KBM-7 (cell line): ENCODE results near the gene CCDC97.
"Not testable (repeated sequence)": the region's sequence is repeated elsewhere in the genome, so short reads cannot be mapped to it uniquely, and the experiment has no call there.

Source experiments
- DNase-seq: peaks from one replicate; pipeline ENCODE4 v3.0.0-alpha.2; 2015
- in situ Hi-C: fragments of 300-500 bp; cut with MboI; formaldehyde crosslinking; loops from 2 replicates; pipeline ENCODE4 v1.14.3; 2020; ENCODE audit warnings: low sequenced_read_pairs, low pct_unique_long_range_greater_than_20kb, mixed read lengths

Gene CCDC97

DNA sequence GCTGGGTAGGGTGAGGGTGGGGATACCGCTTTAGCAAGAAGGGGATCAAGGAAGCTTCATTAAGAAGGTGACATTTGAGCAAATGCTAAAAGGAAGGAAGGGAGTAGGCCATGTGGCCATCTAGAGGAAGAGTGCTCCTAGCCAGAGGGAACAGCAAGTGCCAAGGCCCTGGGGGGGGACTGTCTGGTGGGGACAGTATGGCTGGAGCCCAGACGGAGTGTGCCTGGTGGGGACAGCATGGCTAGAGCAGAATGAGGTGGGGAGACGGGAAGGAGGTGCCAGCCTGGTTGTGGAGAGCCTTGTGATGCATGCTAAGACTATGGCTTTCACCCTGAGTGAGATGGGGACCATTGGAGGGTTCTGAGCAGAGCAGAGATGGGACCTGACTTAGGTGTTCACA, 45.8 kb downstream of the CCDC97 start:
- in situ Hi-C loops = no loop called here
- DNase-seq = no peak

DNA sequence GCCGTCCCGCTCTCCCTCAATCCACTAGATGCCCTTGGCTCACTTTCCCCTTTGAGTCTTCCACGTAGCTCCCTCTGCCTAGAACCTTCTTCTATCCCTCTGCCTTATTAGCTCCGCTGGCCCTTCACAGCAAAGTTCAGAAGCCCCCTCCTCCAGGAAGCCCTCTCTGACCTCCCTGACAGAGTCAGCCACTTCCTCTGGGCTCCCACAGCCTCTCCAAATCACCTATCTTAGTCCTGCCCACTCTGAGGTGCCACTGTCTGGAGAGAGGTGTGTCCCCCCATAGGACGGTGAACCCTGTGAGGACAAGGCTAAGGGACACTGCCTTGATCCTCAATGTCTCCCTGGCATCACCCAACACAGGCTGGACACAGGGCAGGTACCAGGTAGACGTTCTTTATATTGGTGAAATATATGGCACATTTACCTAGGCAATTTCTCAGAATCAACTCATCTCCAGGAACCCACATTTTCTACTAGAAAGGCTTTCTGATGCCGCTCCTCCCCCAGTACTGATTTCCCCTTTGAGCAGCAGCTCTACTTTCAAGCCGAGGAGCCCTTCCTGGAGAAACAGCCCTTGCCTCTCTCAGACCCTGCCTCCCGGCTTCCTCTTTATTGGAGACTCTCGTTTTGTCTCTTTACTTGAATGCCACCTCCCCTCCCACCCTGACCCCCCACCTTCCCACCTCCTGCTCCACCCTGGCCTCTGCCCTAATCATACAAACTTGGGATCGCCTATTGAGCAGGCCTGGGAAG, 47.2 kb downstream of the CCDC97 start:
- in situ Hi-C loops = no loop called here
- DNase-seq = peak; percentile 62

DNA sequence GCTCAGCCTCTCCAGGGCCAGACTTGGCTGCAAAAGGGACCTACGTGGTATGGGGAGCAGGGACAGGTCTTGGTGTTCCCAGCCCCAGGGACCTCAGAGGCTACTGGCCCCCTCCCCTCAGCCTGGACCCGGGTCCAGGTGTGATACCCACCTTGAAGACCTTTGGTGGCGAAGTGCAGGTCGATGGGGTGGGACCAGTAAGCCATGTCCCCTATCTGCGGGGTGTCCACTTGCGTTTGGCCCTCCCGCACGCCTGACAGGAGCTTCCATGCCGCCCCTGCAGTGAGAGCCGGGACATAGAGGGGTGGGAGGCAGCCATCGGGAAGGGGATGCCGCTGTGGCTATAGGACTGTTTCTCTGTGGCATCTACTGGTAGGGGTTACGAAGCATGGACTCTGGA, 47.8 kb downstream of the CCDC97 start:
- DNase-seq = no peak
- in situ Hi-C loops = no loop called here

DNA sequence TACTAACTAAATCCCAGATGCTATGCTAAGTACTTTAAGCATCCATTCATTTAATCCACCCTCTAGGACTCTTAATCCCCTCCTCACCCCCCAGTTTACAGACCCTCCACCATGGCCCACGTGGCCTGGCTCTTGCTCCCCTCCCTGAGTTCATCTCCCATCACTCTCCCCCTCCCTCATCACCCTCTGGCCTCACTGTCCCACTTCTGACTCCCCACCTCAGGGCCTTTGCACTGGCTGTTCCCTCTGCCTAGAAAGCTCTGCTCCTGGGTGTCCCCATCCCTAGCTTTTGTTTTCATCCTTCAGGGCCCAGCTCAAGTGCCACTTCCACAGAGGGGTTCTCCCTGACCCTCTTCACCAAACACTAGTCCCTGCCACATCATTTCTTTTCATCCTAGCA, 49.8 kb downstream of the CCDC97 start:
- in situ Hi-C loops = no loop called here

DNA sequence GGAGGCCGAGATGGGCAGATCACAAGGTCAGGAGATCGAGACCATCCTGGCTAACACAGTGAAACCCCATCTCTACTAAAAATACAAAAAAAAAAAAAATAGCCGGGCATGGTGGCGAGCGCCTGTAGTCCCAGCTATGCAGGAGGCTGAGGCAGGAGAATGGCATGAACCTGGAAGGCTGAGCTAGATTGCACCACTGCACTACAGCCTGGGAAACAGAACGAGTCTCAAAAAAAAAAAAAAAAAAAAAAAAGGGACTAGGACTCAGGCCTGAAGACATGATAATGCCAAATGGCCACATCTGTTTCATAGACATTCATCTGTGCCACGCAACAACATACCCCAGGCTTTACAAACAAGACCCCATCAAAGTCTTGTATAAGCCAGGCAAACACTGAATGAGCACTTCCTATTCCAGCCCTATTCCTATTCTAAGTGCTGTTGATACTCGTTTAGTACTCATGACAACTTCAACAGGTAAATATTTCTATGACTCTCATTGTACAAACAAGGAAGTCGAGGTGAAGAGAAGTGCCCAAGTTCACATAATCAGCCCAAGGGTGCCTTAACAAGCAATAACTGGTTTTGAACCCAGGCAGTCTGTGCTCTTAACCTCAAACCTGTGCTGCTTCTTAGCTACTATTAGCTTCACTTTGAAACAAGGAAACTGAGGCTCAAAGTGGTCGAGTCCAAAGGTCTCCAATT, 52.3 kb downstream of the CCDC97 start:
- no peak for DNase-seq
- in situ Hi-C loops = no loop called here

More for the DNA sequence above, 49.8 kb downstream of the CCDC97 start:
- no peak for DNase-seq

DNA sequence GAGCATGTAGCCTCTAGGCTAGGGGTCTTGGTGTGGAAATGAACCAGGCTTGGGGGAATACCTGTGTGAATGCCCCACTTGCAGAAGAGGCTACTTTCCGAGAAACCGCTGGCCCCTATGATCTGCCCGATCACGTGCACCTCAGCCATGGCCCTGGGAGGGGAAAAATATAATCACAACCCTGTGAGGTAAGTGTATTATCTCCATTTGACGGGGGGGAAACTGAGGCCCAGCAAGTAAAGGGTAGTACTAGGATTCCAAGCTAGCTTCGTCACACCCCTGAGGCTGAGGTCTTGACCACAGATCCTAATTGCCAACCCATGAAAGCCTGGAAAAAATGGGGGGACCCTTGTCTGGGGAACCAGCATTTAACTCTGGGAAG, 53.4 kb downstream of the CCDC97 start:
- in situ Hi-C loops = no loop called here
- DNase-seq = no peak

DNA sequence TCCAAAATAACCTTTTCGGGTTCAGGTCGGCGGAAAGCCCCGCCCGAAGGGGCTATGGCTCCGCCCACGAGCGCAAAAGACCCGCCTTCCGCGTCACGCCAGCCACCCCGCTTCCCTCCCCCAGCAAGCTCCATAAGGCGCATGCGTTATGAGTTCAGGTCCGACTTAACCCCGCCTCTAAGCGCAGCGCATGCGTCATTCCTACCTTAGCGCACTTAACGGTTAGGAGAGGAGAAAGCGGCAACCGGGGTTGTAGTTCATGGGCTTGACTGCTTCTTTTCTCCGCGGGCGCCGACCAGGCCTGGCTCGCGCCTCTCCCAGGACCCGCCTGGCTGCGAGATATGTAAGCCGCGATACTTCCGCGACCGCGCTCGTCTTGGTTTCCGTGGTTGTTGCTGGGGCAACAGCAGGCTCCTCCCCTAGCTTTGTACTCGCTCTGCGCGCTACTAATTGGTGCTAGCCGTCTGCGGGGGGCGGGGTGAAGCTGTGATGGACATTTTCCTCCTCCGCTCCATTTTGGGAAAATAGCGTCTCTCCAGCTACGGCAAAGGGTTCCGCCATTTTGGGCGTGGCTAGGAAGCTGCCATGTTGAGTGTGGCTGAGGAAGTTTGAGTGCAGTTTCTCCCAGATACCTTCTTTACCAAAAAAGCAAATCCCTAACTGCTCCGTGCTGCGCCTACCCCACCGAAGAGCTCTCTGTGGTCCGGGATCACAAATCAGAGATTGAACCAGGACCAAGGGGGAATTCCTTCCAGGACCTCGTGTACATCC, 54.0 kb downstream of the CCDC97 start, which contains the start of gene B9D2:
Gene B9D2, minus strand, starts transcription at position 397 of the 771 bp plus-strand sequence. CDS start 630 bp downstream, outside the sequence.
- peak; percentile 99 for DNase-seq
- in situ Hi-C loops = no loop called here

DNA sequence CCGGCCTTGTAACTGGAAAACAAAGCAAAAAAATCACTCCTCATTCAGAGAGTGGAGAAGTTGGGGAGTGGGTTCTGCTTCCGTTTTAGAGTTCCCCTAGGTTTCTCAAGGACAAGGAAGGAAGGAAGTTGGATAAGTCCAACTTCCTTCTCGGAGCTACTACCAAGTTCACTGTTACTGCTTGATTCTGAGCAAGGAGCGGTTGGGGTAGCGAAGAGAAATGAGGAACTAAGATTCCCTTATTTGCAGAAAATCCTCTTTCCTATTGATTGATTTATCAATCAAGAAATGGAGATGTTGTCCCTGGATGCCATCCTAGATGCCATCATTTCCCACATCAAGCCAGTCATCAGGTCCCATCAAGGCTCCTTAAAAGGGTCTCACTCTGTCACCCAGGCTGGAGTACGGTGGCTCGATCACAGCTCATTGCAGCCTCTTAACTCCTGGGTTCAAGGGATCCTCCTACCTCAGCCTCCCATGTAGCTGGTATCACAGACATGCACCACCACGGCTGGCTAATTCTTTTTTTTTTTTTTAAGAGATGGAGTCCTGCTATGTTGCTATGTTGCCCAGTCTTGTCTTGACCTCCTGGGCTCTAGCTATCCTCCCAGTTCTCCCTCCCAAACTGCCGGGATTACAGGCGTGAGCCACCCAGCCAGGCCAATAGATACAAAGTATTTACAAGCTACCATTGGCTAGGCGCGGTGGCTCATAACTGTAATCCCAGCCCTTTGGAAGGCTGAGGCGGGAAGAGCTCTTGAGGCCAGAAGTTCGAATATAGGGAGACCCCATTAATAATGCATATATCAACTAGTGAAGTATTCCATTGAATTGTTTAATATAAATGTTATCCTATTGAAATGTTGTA, 54.8 kb downstream of the CCDC97 start:
- DNase-seq = no peak
- in situ Hi-C loops = no loop called here

DNA sequence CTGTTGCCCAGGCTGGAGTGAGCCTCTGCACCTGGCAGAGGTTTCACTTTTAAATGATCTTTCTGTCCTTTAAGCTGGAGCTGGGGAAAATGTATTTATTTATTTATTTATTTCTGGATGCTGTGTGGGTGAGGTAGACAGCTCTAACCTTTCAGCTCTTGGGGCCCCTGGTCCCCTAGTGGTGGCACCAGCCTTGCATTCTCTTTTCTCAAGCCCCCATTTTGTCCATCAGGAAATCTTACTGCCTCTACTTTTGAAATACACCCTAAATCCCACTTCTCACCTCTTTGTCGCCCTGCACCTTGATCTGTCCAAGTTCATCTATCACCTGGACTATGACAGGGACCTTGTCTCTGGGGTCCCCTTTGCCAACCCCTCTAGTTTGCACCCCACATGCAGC, 56.1 kb downstream of the CCDC97 start:
- in situ Hi-C loops = no loop called here
- DNase-seq = peak; percentile 40

DNA sequence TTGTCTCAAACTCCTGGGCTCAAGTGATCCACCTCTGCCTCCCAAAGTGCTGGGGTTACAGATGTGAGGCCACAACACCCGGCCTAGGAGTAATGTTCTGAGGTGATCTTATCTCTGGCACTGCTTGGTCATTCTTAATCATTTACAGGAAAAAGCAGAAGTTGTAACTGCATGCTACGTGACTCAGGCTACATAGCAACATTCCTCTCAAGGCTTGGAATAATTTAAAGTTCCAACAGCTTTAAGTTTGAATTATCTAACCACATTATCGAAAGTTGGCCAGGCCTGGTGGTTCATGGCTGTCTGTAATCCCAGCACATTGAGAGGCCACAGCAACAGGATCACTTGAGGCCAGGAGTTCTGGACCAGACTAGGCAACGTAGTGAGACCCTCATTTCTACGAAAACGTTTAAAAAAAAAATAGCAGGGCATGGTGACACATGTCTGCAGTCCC, 57.9 kb downstream of the CCDC97 start:
- peak; percentile 95 for DNase-seq
- in situ Hi-C loops = no loop called here

DNA sequence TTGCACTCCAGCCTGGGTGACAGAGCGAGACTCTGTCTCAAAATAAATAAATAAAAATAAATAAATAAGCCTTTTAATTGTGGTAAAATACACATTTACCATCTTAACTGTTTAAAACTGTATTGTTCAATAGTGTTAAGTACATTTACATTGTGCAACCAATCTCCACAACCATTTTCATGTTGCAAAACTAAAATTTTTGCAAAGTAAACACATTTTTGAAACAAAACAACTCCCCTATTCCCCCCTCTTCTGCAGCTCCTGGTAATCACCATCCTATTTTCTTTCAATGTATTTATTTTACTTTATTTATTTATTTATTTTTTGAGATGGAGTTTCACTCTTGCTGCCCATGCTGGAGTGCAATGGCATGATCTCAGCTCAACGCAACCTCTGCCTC, 59.8 kb downstream of the CCDC97 start:
- DNase-seq = no peak
- in situ Hi-C loops = no loop called here

DNA sequence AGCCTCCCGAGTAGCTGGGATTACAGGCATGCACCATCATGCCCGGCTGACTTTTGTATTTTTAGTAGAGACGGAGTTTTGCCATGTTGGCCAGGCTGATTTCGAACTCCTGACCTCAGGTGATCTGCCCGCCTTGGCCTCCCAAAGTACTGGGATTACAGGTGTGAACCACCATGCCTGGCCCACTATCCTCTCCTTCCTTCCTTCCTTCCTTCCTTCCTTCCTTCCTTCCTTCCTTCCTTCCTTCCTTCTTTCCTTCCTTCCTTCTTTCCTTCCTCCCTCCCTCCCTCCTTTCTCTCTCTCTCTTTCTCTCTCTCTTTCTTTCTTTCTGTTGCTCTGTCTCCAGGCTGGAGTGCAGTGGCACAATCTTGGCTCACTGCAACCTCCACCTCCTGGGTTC, 61.1 kb downstream of the CCDC97 start:
- in situ Hi-C loops, DNase-seq: not testable (repeated sequence)

DNA sequence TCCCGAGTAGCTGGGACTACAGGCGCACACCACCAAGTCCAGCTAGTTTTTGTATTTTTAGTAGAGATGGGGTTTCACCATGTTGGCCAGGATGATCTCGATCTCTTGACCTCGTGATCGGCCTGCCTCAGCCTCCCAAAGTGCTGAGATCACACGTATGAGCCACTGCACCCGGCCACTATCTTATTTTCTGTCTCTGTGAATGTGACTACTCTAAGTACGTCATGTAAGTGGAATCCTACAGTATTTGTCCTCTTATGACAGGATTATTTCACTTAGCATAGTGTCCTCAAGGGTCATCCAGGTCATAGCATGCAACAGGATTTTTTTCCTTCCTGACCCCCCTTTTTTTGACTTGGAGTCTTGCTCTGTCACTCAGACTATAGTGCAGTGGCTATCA, 61.6 kb downstream of the CCDC97 start:
- no peak for DNase-seq

DNA sequence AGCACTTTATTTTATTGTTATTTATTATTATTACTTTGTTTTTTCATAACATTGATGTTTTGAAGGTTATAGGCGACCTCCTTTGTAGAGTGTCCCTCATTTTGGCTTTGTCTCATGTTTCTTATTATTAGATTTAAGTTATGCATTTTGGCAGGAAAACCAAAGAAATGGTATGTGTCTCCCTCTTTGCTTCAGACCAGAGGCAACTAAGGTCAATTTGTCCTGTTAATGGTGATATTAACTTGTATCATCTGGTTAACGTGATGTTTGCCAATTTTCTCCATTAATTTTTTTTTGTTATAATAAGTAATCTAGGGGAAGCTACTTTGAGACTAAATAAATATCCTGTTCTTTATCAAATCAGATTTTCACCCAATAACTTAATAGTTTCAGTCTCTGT, 62.5 kb downstream of the CCDC97 start:
- DNase-seq = no peak
- in situ Hi-C loops = no loop called here

More for the DNA sequence above, 61.6 kb downstream of the CCDC97 start:
- in situ Hi-C loops = no loop called here

DNA sequence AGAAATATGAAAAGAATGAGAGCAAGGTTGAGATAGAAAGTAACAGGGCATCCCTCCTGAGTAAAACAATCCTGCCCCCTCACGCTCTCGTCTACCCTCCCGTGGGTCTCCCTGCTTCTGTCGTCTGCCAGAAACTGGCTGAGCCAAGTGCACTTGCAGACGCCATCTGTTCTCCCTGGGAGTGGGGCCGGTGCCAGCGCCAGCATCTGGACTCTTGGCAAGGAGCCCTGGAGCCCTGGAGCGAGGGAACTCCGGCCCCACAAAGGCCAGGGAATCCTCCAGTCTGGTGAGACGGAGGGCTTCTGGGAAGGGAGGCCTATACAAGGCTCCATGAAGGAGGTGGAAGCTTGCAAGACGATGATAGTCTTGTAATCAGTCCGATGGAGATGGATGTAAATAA, 64.0 kb downstream of the CCDC97 start:
- DNase-seq = no peak
- in situ Hi-C loops = no loop called here
